Panc1 (cell line): ENCODE measurements around the gene STK32C. TPM values are rescaled to one million over a fixed set of nuclear protein-coding genes. Genes with fewer than 3 reads are reported as not detected.

Source experiments
- ATAC-seq: fragments of 200-7000 bp; cut with Tn5 transposase; 2 replicates; pipeline ENCODE4 v1.9.1; 2020; ENCODE audit warnings: mild to moderate bottlenecking, moderate library complexity
- BruUV-seq: library from RNA; stranded (reverse); fragments of 400-500 nt; replicated peaks from 2 replicates; lab custom pipeline; 2021; lab: Mats Ljungman, UMichigan
- CTCF ChIA-PET: fragments of 300-600 bp; sonication (Branson Sonifier 250); formaldehyde crosslinking; loops from one replicate; lab custom pipeline; 2022; ENCODE audit warnings: antibody characterized with exemption; lab: Charles Lee
- POLR2A ChIA-PET: fragments of 300-600 bp; sonication (Branson Sonifier 250); formaldehyde crosslinking; loops from one replicate; lab custom pipeline; 2022; ENCODE audit warnings: antibody characterized with exemption; lab: Charles Lee
- DNase-seq: peaks from one replicate; pipeline ENCODE4 v3.0.0-alpha.2; 2010; ENCODE audit warnings: low read depth, low spot score
- H3K27ac ChIP-seq: 2 replicates; pipeline ENCODE4 v1.5.1; 2011; ENCODE audit warnings: mild to moderate bottlenecking, low read length, inconsistent platforms
- H3K27me3 ChIP-seq: fragments of 200-500 bp; sonication (Bioruptor generic); 2 replicates; pipeline ENCODE4 v1.6.0; 2014; ENCODE audit warnings: low read length, inconsistent platforms; ENCODE audit not compliant: control insufficient read depth, insufficient read depth
- H3K36me3 ChIP-seq: fragments of 200-500 bp; sonication (Bioruptor generic); 2 replicates; pipeline ENCODE4 v1.5.1; 2014; ENCODE audit warnings: inconsistent platforms, mild to moderate bottlenecking, low read length, moderate library complexity; ENCODE audit not compliant: control insufficient read depth, insufficient read depth
- H3K4me1 ChIP-seq: 2 replicates; pipeline ENCODE4 v1.5.1; 2011; ENCODE audit warnings: inconsistent platforms, mild to moderate bottlenecking, low read length, moderate library complexity; ENCODE audit not compliant: control insufficient read depth, insufficient read depth
- H3K4me3 ChIP-seq, 2 experiments: 2 replicates each; pipeline ENCODE4 v1.5.1; 2011 to 2012; ENCODE audit warnings: low read depth in 2 of 2, low read length in 2 of 2, mild to moderate bottlenecking in 2 of 2, inconsistent platforms in 1 of 2, moderate library complexity in 1 of 2
- H3K9me3 ChIP-seq: fragments of 200-500 bp; sonication (Bioruptor generic); 2 replicates; pipeline ENCODE4 v1.5.1; 2014; ENCODE audit warnings: low read depth, mild to moderate bottlenecking, inconsistent platforms, low read length, moderate library complexity; ENCODE audit not compliant: control insufficient read depth, insufficient read depth
- CTCF ChIP-seq: fragments of 450-650 bp; IDR thresholded peaks from 2 replicates; pipeline ENCODE4 v1.5.1; 2017; ENCODE audit warnings: mild to moderate bottlenecking
- POLR2AphosphoS5 ChIP-seq: IDR thresholded peaks from 2 replicates; pipeline ENCODE4 v1.6.1; 2012; ENCODE audit warnings: mild to moderate bottlenecking, low read depth, low read length, moderate library complexity
- SIN3A ChIP-seq: IDR thresholded peaks from 2 replicates; pipeline ENCODE4 v1.6.1; 2012; ENCODE audit warnings: low read depth, mild to moderate bottlenecking, low read length, moderate library complexity, borderline replicate concordance; ENCODE audit not compliant: insufficient read depth
- TCF7L2 ChIP-seq: IDR thresholded peaks from 2 replicates; pipeline ENCODE4 v1.6.1; 2011; ENCODE audit warnings: mild to moderate bottlenecking, low read depth, low read length, inconsistent platforms
- in situ Hi-C: cut with HindIII; loops from 2 replicates; pipeline ENCODE4 v1.10.0; 2016; ENCODE audit warnings: low sequenced_read_pairs, low pct_unique_long_range_greater_than_20kb
- intact Hi-C: fragments of 100-400 bp; cut with micrococcal nuclease; formaldehyde crosslinking; loops from one replicate; pipeline ENCODE4 v1.10.0; 2022; ENCODE audit not compliant: unreplicated experiment
- total RNA-seq: library from RNA; stranded (reverse); gene quantifications from one replicate; pipeline ENCODE4 v1.2.1, GENCODE V29; 2021; ENCODE audit not compliant: unreplicated experiment
- TF ChIP-seq, protein P1 (sequence below), 2 experiments: IDR thresholded peaks; 2 replicates each; pipeline ENCODE4 v1.6.1; 2011 to 2012; ENCODE audit warnings: low read depth in 2 of 2, control low read depth in 1 of 2, low read length in 1 of 2, mild to moderate bottlenecking in 1 of 2, moderate library complexity in 1 of 2; ENCODE audit not compliant: insufficient read depth in 1 of 2

The STK32C gene
- total RNA-seq, 1 experiment from 2014 or later = 53.7 TPM

GRCh38 chr10:132308587-132309470 is 1.1 kb upstream of the STK32C start:
- ATAC-seq (peak; percentile 26), DNase-seq (no peak)
- Histone ChIP-seq H3K4me3 (peak overlapping the region; percentile 59 to 79), H3K4me1 (peaks cover 11% of the 10 kb centered on the region), H3K9me3 (no peaks in the 10 kb centered on the region), H3K27ac (peak overlapping the region; percentile 73), H3K36me3 (no peaks in the 10 kb centered on the region), H3K27me3 (no peaks in the 10 kb centered on the region)
- BruUV-seq = no TSS peak
- intact Hi-C loops = no loop called here
- TF ChIP-seq CTCF = no peak
- peak; percentile 27; the same call in 1 of the 2 replicates for TF ChIP-seq SIN3A
- ChIA-PET POLR2A (no interaction called here), CTCF (no interaction called here)
- in situ Hi-C loops = no loop called here

DNA sequence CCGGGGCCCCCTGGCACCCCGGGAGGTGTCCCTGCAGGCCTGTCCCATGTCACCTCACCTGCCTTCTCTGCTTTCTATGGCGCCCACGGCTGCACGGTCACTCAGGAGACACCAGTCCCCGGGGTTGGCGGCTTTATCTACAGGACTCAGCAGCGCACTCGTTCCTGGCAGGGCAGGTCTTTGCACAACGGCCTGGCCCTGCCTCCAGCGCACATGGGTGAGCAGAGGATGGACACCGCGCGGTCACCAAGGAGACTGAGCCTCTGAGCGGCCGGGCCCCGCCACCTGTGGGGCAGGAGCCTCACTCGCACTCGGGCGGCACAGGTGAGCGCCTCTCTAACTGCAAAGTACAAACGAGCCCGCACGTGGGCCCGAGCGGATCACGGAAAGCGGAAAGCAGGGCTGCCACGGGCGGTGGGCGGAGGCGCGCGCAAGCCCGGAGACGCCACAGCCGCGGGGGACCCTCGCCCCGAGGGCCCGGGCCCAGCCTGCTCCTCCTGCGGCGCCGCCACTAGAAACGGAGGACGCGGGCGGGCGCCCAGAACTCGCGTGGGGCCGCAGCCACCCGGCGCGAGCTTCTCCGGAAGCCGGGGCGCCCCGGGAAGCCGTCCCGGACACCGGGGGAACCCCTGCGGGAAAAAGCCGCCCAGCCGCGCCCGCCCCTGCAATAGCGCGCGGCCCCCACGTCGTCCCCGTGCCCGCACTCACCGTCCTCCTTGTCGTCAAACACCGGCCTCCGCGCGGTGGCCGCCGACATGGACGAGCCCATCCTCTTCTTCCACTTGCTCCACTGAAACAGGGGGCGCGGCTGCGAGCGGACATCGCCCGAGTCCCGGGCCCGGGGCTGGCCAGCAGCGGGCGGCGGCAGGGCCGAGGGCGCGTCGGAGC is 642 bp downstream of the STK32C start:
- CTCF ChIA-PET = interaction anchor here (0.6 kb wide), 1 partner anchor 238 kb away, joined by 4 read pairs; no protein-coding TSS in a partner anchor
- peak overlapping the region; percentile 49; the same call in 1 of the 2 replicates for H3K27ac ChIP-seq

More for the DNA sequence above, 642 bp downstream of the STK32C start:
- intact Hi-C loops = no loop called here
- in situ Hi-C loops = no loop called here
- no TSS peak for BruUV-seq
- POLR2A ChIA-PET = interaction anchor here (0.5 to 0.7 kb wide), 7 partner anchors 14 to 405 kb away, joined by 3 to 5 read pairs (median 3); no protein-coding TSS in a partner anchor
- no peaks in the 10 kb centered on the region for H3K36me3 ChIP-seq
- H3K4me3 ChIP-seq = peak overlapping the region; percentile 61 to 70
- TF ChIP-seq TCF7L2 (no peak), POLR2AphosphoS5 (no peak), SIN3A (0 out of 2 replicates have a peak, but pooled peaks have one; percentile 36), CTCF (no peak)
- TF ChIP-seq, protein P1, sequence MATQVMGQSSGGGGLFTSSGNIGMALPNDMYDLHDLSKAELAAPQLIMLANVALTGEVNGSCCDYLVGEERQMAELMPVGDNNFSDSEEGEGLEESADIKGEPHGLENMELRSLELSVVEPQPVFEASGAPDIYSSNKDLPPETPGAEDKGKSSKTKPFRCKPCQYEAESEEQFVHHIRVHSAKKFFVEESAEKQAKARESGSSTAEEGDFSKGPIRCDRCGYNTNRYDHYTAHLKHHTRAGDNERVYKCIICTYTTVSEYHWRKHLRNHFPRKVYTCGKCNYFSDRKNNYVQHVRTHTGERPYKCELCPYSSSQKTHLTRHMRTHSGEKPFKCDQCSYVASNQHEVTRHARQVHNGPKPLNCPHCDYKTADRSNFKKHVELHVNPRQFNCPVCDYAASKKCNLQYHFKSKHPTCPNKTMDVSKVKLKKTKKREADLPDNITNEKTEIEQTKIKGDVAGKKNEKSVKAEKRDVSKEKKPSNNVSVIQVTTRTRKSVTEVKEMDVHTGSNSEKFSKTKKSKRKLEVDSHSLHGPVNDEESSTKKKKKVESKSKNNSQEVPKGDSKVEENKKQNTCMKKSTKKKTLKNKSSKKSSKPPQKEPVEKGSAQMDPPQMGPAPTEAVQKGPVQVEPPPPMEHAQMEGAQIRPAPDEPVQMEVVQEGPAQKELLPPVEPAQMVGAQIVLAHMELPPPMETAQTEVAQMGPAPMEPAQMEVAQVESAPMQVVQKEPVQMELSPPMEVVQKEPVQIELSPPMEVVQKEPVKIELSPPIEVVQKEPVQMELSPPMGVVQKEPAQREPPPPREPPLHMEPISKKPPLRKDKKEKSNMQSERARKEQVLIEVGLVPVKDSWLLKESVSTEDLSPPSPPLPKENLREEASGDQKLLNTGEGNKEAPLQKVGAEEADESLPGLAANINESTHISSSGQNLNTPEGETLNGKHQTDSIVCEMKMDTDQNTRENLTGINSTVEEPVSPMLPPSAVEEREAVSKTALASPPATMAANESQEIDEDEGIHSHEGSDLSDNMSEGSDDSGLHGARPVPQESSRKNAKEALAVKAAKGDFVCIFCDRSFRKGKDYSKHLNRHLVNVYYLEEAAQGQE (IDR thresholded peaks at IDR 0.05; ENCODE audit: insufficient read depth in 1 of 2, low read depth in 2 of 2, low read length in 1 of 2) = no peak
- DNase-seq (no peak), ATAC-seq (peak; percentile 56)
- no peaks in the 10 kb centered on the region for H3K9me3 ChIP-seq
- H3K27me3 ChIP-seq = no peaks in the 10 kb centered on the region
- H3K4me1 ChIP-seq = peaks cover 17% of the 10 kb centered on the region
